Lung (tissue), 12 donors: Measurements from ENCODE around the gene CHRNG. TPM values are rescaled to one million over a fixed set of nuclear protein-coding genes. Genes with fewer than 3 reads are reported as not detected.

ENCODE experiments used
- ATAC-seq: fragments of 200-7000 bp; cut with Tn5 transposase; one replicate; pipeline ENCODE4 v1.9.1; 2020; ENCODE audit warnings: moderate number of reproducible peaks; ENCODE audit not compliant: insufficient read depth, low FRiP score
- DNase-seq, 3 donors: peaks; one replicate each; pipeline ENCODE4 v3.0.0-alpha.2; 2013 to 2017
- H3K27ac ChIP-seq, 2 donors: one replicate each; pipeline ENCODE4 v1.5.1; 2013; ENCODE audit warnings: mild to moderate bottlenecking in 2 of 2, moderate library complexity in 2 of 2, control low read depth in 1 of 2, inconsistent platforms in 1 of 2, low read depth in 1 of 2, low read length in 1 of 2
- H3K27me3 ChIP-seq, 3 donors: one replicate each; pipeline ENCODE4 v1.5.1; 2013; ENCODE audit warnings: low read length in 2 of 3; ENCODE audit not compliant: control insufficient read depth in 3 of 3, insufficient read depth in 3 of 3
- H3K36me3 ChIP-seq, 4 donors: one replicate each; pipeline ENCODE4 v1.5.1; 2013; ENCODE audit warnings: low read length in 4 of 4, mild to moderate bottlenecking in 1 of 4, moderate library complexity in 1 of 4; ENCODE audit not compliant: control insufficient read depth in 4 of 4, insufficient read depth in 4 of 4
- H3K4me1 ChIP-seq, 5 donors: one replicate each; pipeline ENCODE4 v1.5.1; 2013; ENCODE audit warnings: low read length in 5 of 5, mild to moderate bottlenecking in 2 of 5, moderate library complexity in 1 of 5; ENCODE audit not compliant: control insufficient read depth in 5 of 5, insufficient read depth in 5 of 5
- H3K4me3 ChIP-seq: one replicate; pipeline ENCODE4 v1.5.1; 2013; ENCODE audit warnings: mild to moderate bottlenecking, control low read depth, moderate library complexity
- H3K9ac ChIP-seq, 2 donors: one replicate each; pipeline ENCODE4 v1.5.1; 2013; ENCODE audit warnings: low read length in 2 of 2, control low read depth in 1 of 2; ENCODE audit not compliant: insufficient read depth in 1 of 2
- H3K9me3 ChIP-seq, 4 donors: one replicate each; pipeline ENCODE4 v1.5.1; 2013; ENCODE audit warnings: low read length in 3 of 4, mild to moderate bottlenecking in 1 of 4, moderate library complexity in 1 of 4; ENCODE audit not compliant: control insufficient read depth in 4 of 4, insufficient read depth in 3 of 4
- CTCF ChIP-seq: IDR thresholded peaks from 2 replicates; pipeline ENCODE4 v1.5.1; 2012; ENCODE audit warnings: mild to moderate bottlenecking; ENCODE audit errors: control extremely low read depth, extremely low read depth
- WGBS, 2 donors: extraction: QIAGEN DNeasy Blood & Tissue Kit; methylation state at CpG; one replicate each; pipeline ENCODE4 v1.1.7; 2013; 5-methylcytosine and 5-hydroxymethylcytosine counted together
- polyA plus RNA-seq, 2 donors: library from polyadenylated mRNA; stranded (reverse); fragments of 200-250 nt; gene quantifications; one replicate each; pipeline ENCODE4 v1.2.1, GENCODE V29; 2013
- total RNA-seq, 2 donors: library from RNA; depleted of rRNA in 1 of 2; stranded (reverse); fragments of >200 nt in 1 of 2; gene quantifications; one replicate each; pipeline ENCODE4 v1.2.1, GENCODE V29; 2014 to 2021
- donor health status: control.
- donor health status: control.
- donor health status: Bipolar disorder and iron deficiency.
- donor health status: healthy.
- donor health status: DM: yes; HTN: yes; CAD: no.

The CHRNG gene
- total and polyA plus RNA-seq, 4 donors, result not detected

DNA sequence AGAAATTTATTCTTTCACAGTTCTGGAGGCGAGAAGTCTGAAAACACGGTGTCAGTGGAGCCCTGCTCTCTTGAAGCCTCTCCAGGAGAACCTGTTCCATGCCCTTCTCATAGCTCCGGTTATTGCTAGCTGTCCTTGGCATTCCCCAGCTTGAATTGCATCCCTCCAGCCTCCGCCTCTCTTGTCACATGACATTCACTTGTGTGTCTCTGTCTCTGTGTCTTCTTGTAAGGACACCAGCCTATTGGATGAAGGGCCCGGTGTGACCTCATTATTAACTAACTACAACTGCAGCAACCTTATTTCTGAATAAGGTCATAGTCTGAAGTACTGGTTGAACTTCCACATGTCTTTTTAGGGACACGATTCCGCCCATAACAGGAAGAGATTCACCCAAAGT is 23.9 kb upstream of the CHRNG start:
- 84 to 86% methylated on average over 7 of the region's 7 CpGs for WGBS, 2 donors
- no peak overlapping the region for H3K4me3 ChIP-seq
- H3K27me3 ChIP-seq, result peaks cover 0 to 10% (median 5%) of the 10 kb centered on the region in 3 donors
- no peaks in the 10 kb centered on the region for H3K4me1 ChIP-seq
- no peak for TF ChIP-seq CTCF
- H3K9me3 ChIP-seq, result peaks cover 0 to 2% (median 0%) of the 10 kb centered on the region in 4 donors
- no peak overlapping the region for H3K9ac ChIP-seq
- ATAC-seq (no peak), DNase-seq (no peak)
- H3K27ac ChIP-seq, result no peak overlapping the region
- no peaks in the 10 kb centered on the region for H3K36me3 ChIP-seq

- Histone ChIP-seq H3K36me3 (no peaks in the 10 kb centered on the region), H3K9me3 (peaks cover 0 to 2% (median 0%) of the 10 kb centered on the region in 4 donors), H3K27me3 (peaks cover 0 to 14% (median 7%) of the 10 kb centered on the region in 3 donors), H3K27ac (no peak overlapping the region), H3K4me3 (no peak overlapping the region), H3K4me1 (no peaks in the 10 kb centered on the region), H3K9ac (no peak overlapping the region)
- ATAC-seq, result no peak
- TF ChIP-seq CTCF, result no peak
- DNase-seq, result no peak
- WGBS, 2 donors, result 92% methylated on average over 3 of the region's 3 CpGs
Observed at GRCh38 chr2:232516551-232516950, 22.9 kb upstream of the CHRNG start.

DNA sequence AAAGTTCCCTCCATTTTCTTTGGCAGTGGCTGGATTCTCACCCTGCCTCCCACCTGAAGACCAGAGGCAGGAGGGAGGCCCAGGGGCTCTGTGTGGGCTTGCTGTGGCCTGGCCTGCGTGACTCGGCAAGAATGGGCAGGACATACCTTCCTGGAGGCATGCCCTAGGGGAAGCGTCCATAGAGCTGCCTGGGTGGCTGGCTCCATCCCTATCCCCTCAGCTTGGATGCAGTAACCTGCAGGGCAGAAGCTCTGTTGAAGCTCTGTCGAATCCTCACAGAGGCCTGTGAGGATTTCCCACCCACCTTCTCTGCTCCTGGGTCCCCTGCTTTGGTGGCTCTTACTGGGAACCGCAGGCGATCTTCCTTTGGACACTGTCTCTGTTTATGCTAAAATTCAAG is 20.6 kb upstream of the CHRNG start:
- 67 to 77% methylated on average over 6 of the region's 6 CpGs for WGBS, 2 donors
- H3K27me3 ChIP-seq, result peaks cover 5 to 20% (median 16%) of the 10 kb centered on the region in 3 donors

More for the DNA sequence above, 20.6 kb upstream of the CHRNG start:
- Histone ChIP-seq H3K9ac (no peak overlapping the region), H3K36me3 (no peaks in the 10 kb centered on the region), H3K4me3 (no peak overlapping the region), H3K27ac (no peak overlapping the region), H3K4me1 (peaks cover 0 to 5% (median 0%) of the 10 kb centered on the region in 5 donors), H3K9me3 (no peaks in the 10 kb centered on the region)
- TF ChIP-seq CTCF, result no peak
- ATAC-seq (no peak), DNase-seq (no peak)
